OCI-LY3 (cell line): ENCODE data around the gene GRIFIN.

Experiments
- H2AFZ ChIP-seq: fragments of 200-600, 300-600 bp; shearing (Covaris generic); 2 replicates; pipeline ENCODE4 v1.6.0; 2014; ENCODE audit warnings: antibody characterized with exemption, low read depth, low read length
- H3K27ac ChIP-seq: fragments of 200-600, 300-600 bp; sonication (generic); 2 replicates; pipeline ENCODE4 v1.5.1; 2014; ENCODE audit warnings: mild to moderate bottlenecking, low read length, moderate library complexity, mixed read lengths
- H3K27me3 ChIP-seq: fragments of 200-600, 300-600 bp; sonication (generic); 2 replicates; pipeline ENCODE4 v1.6.1; 2014; ENCODE audit warnings: low read depth, low read length, mixed read lengths
- H3K36me3 ChIP-seq: fragments of 200-600, 300-600 bp; sonication (generic); replicated peaks from 2 replicates; pipeline ENCODE3; 2014; ENCODE audit warnings: low read depth, low read length, mixed read lengths
- H3K4me1 ChIP-seq: fragments of 300-600, 200-600 bp; sonication (generic); 2 replicates; pipeline ENCODE4 v1.6.1; 2014; ENCODE audit warnings: low read length, mixed read lengths
- H3K4me2 ChIP-seq: fragments of 200-600, 300-600 bp; sonication (generic); 2 replicates; pipeline ENCODE4 v1.6.1; 2014; ENCODE audit warnings: low read length, mixed read lengths
- H3K4me3 ChIP-seq: fragments of 300-600, 200-600 bp; sonication (generic); 2 replicates; pipeline ENCODE4 v1.5.1; 2014; ENCODE audit warnings: antibody characterized with exemption, mild to moderate bottlenecking, low read length, moderate library complexity
- H3K79me2 ChIP-seq: fragments of 300-600, 200-600 bp; shearing (Covaris generic); 2 replicates; pipeline ENCODE4 v1.6.1; 2014; ENCODE audit warnings: mild to moderate bottlenecking, low read length, mixed read lengths
- H3K9ac ChIP-seq: fragments of 300-600, 200-600 bp; shearing (Covaris generic); 2 replicates; pipeline ENCODE4 v1.6.0; 2014; ENCODE audit warnings: mild to moderate bottlenecking, low read length, moderate library complexity
- H3K9me3 ChIP-seq: fragments of 200-600, 300-600 bp; shearing (Covaris generic); 2 replicates; pipeline ENCODE4 v1.6.1; 2014; ENCODE audit warnings: low read length, mixed read lengths; ENCODE audit not compliant: insufficient read depth
- H4K20me1 ChIP-seq: fragments of 200-600, 300-600 bp; sonication (generic); 2 replicates; pipeline ENCODE4 v1.6.1; 2016; ENCODE audit warnings: low read length, mixed read lengths; ENCODE audit not compliant: insufficient read depth
- EZH2phosphoT487 ChIP-seq: fragments of 200-600 bp; shearing (Covaris generic); IDR thresholded peaks from 2 replicates; pipeline ENCODE4 v1.6.1; 2018; ENCODE audit warnings: antibody characterized with exemption, mixed run types, low read depth
- TF ChIP-seq, protein P1 (sequence below): fragments of 200-600, 300-600 bp; sonication (generic); IDR thresholded peaks from 2 replicates; pipeline ENCODE4 v1.5.1; 2014; ENCODE audit warnings: antibody characterized with exemption, low read length, low read depth

Gene GRIFIN

DNA sequence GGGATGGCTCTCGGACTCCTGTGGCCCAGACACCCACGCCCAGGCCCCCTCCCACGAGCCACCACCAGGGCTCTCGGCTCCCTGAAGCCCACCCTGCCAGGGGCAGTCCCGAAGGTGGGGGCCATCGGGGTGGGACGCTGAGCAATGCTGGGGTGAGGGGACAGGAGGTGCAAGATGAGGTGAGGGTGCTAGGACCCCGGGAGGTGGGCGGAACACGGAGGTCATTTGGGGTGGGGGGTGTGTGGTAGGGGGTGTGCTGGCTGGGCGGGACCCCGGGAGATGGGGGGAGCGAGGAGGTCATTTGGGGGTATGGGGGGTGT, 26.4 kb upstream of the GRIFIN start:
- peaks cover 9% of the 10 kb centered on the region; the same call in 1 of the 2 replicates for H3K4me1 ChIP-seq
- H3K9me3 ChIP-seq: no peaks in the 10 kb centered on the region
- H3K4me3 ChIP-seq: no peak overlapping the region
- H3K36me3 ChIP-seq: no peaks in the 10 kb centered on the region
- no peak for TF ChIP-seq EZH2phosphoT487
- TF ChIP-seq, protein P1, sequence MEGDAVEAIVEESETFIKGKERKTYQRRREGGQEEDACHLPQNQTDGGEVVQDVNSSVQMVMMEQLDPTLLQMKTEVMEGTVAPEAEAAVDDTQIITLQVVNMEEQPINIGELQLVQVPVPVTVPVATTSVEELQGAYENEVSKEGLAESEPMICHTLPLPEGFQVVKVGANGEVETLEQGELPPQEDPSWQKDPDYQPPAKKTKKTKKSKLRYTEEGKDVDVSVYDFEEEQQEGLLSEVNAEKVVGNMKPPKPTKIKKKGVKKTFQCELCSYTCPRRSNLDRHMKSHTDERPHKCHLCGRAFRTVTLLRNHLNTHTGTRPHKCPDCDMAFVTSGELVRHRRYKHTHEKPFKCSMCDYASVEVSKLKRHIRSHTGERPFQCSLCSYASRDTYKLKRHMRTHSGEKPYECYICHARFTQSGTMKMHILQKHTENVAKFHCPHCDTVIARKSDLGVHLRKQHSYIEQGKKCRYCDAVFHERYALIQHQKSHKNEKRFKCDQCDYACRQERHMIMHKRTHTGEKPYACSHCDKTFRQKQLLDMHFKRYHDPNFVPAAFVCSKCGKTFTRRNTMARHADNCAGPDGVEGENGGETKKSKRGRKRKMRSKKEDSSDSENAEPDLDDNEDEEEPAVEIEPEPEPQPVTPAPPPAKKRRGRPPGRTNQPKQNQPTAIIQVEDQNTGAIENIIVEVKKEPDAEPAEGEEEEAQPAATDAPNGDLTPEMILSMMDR: no peak
- H3K4me2 ChIP-seq: no peak overlapping the region
- H3K27me3 ChIP-seq: no peaks in the 10 kb centered on the region
- H3K9ac ChIP-seq: no peak overlapping the region
- H3K79me2 ChIP-seq: no peaks in the 10 kb centered on the region
- H3K27ac ChIP-seq: no peak overlapping the region
- no peaks in the 10 kb centered on the region for H4K20me1 ChIP-seq
- no peak overlapping the region for H2AFZ ChIP-seq

DNA sequence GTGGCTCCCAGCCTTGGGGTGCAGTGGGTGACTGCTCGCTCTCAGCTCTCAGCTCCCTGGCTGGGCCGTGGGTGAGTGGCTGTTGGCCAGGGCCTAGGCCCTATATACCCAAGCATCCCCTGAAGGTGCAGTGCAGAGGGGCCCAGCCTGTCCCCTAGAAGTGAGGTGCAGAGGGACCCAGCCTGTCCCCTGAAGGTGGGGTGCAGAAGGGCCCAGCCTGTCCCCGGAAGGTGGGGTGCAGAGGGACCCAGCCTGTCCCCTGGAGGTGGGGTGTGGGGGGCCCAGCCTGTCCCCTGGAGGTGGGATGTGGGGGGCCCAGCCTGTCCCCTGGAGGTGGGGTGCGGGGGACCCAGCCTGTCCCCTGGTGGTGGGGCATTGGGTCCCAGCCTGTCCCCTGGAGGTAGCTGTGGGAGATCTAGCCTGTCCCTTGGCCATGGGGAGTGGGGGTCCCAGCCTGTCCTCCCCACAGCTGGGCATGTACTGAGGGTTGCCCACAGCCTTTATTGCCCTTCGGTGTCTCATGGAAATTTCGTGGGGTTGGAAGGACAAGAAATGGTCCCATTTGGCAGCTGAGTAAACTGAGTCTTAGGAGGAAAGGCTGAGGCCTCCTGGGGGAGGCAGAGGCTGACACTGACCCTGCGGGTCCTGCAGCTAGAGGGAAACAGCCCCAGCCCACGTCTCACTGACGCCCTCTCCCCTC, 25.9 kb upstream of the GRIFIN start:
- no peak overlapping the region for H3K4me3 ChIP-seq
- no peaks in the 10 kb centered on the region for H3K36me3 ChIP-seq
- H2AFZ ChIP-seq: no peak overlapping the region
- no peaks in the 10 kb centered on the region for H3K27me3 ChIP-seq
- no peak overlapping the region for H3K27ac ChIP-seq
- no peaks in the 10 kb centered on the region for H4K20me1 ChIP-seq
- TF ChIP-seq, protein P1: no peak
- TF ChIP-seq EZH2phosphoT487: no peak
- no peaks in the 10 kb centered on the region for H3K9me3 ChIP-seq
- H3K4me2 ChIP-seq: no peak overlapping the region
- no peak overlapping the region for H3K9ac ChIP-seq
- H3K79me2 ChIP-seq: no peaks in the 10 kb centered on the region
- H3K4me1 ChIP-seq: peaks cover 9% of the 10 kb centered on the region; the same call in 1 of the 2 replicates

DNA sequence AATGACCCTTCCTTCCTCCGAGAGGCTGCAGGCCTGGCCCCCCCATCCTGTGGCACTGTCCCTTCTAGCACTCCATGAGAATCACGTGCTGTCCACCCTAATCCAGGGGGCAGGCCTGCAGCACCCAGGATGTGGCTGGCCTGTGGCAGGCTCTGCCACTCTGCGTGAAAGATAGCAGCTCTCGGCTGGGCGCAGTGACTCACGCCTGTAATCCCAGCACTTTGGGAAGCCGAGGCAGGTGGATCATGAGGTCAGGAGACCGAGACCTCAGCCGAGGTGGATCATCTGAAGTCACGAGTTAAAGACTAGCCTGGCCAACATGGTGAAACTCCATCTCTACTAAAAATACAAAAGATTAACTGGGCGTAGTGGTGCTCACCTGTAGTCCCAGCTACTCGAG, 24.5 kb upstream of the GRIFIN start:
- H3K27ac ChIP-seq: no peak overlapping the region
- H3K9ac ChIP-seq: no peak overlapping the region
- no peaks in the 10 kb centered on the region for H3K9me3 ChIP-seq
- no peaks in the 10 kb centered on the region for H4K20me1 ChIP-seq
- TF ChIP-seq, protein P1: no peak
- no peak for TF ChIP-seq EZH2phosphoT487
- H2AFZ ChIP-seq: no peak overlapping the region
- no peaks in the 10 kb centered on the region for H3K79me2 ChIP-seq
- peaks cover 9% of the 10 kb centered on the region; the same call in 1 of the 2 replicates for H3K4me1 ChIP-seq
- H3K4me2 ChIP-seq: no peak overlapping the region
- no peaks in the 10 kb centered on the region for H3K36me3 ChIP-seq
- H3K27me3 ChIP-seq: no peaks in the 10 kb centered on the region
- H3K4me3 ChIP-seq: no peak overlapping the region

DNA sequence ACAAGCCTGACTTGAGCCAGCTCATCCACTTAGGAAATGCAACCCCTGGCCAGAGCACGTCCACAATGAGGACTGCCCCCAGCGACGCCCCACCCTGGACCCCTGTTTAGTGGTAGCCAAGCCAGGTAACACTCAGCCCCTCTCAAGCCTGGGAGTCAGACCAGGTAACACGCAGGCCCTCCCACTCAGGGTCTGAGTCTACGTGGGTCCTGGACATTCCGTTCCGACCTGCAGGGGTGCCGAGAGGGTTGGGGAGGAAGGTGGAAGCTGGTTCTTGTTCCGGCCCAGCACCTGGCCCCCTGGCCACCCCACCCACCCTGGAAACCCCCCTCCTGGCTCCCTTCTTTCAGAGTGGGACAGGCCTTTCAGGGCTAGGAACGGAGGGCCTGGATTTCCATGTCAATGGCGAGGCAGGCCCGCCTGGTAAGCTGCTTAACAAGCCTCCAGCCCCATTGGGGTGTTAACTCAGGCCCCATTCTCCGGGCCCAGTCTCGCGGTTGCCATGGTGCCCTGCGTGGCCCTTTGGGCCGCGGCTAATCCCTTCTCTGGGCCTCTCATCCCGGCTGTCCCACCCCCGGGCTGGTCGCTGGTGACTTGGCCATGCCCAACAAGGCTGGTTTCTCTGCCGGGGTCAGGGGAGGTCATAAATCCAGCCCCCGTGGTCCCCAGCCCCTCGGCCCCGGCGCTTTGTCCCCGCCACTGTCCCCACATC, 23.7 kb upstream of the GRIFIN start:
- H3K9ac ChIP-seq: no peak overlapping the region
- no peaks in the 10 kb centered on the region for H3K79me2 ChIP-seq

More for the DNA sequence above, 23.7 kb upstream of the GRIFIN start:
- Histone ChIP-seq H3K27me3 (no peaks in the 10 kb centered on the region), H3K4me2 (no peak overlapping the region), H3K27ac (no peak overlapping the region), H3K9me3 (no peaks in the 10 kb centered on the region), H3K4me1 (peaks cover 9% of the 10 kb centered on the region; the same call in 1 of the 2 replicates), H4K20me1 (no peaks in the 10 kb centered on the region), H3K36me3 (no peaks in the 10 kb centered on the region), H3K4me3 (no peak overlapping the region), H2AFZ (no peak overlapping the region)
- TF ChIP-seq EZH2phosphoT487: no peak
- TF ChIP-seq, protein P1: no peak
